ENCODE data around the gene MRPL24.

GRCh38 chr1:156776942-156777341 lies 36.1 kb upstream of the MRPL24 start:
- TF ChIP-seq CTCF (conservative IDR thresholded peaks at IDR 0.05) (no peak), EZH2 (IDR thresholded peaks at IDR 0.05; ENCODE audit: low read depth) (no peak)

All from PC-9 (cell line).